HUES64 (cell line): ENCODE results near the gene NOP56.

Experiments used
- H3K27ac ChIP-seq: 2 replicates; pipeline ENCODE4 v1.7.0; 2013; ENCODE audit warnings: low read depth, low read length, inconsistent platforms
- H3K27me3 ChIP-seq: 2 replicates; pipeline ENCODE4 v1.6.1; 2013; ENCODE audit warnings: mild to moderate bottlenecking, low read length; ENCODE audit not compliant: insufficient read depth
- H3K36me3 ChIP-seq: 2 replicates; pipeline ENCODE4 v1.6.1; 2013; ENCODE audit warnings: mild to moderate bottlenecking, low read length; ENCODE audit not compliant: insufficient read depth
- H3K4me1 ChIP-seq: 2 replicates; pipeline ENCODE4 v1.6.1; 2013; ENCODE audit warnings: mild to moderate bottlenecking, low read length, moderate library complexity; ENCODE audit not compliant: insufficient read depth
- H3K4me3 ChIP-seq: 2 replicates; pipeline ENCODE4 v1.5.1; 2013; ENCODE audit warnings: mild to moderate bottlenecking, low read length, moderate library complexity
- H3K9ac ChIP-seq: 2 replicates; pipeline ENCODE4 v1.6.1; 2013; ENCODE audit warnings: mild to moderate bottlenecking, low read depth, low read length
- H3K9me3 ChIP-seq: 2 replicates; pipeline ENCODE4 v1.6.1; 2013; ENCODE audit warnings: low read depth, low read length; ENCODE audit not compliant: insufficient read depth
- WGBS: fragments of 150-250, 120-280 bp; methylation state at CpG from one replicate; pipeline ENCODE4 v1.1.7; 2013; ENCODE audit warnings: missing lambda C conversion rate; 5-methylcytosine and 5-hydroxymethylcytosine counted together

Gene NOP56

DNA sequence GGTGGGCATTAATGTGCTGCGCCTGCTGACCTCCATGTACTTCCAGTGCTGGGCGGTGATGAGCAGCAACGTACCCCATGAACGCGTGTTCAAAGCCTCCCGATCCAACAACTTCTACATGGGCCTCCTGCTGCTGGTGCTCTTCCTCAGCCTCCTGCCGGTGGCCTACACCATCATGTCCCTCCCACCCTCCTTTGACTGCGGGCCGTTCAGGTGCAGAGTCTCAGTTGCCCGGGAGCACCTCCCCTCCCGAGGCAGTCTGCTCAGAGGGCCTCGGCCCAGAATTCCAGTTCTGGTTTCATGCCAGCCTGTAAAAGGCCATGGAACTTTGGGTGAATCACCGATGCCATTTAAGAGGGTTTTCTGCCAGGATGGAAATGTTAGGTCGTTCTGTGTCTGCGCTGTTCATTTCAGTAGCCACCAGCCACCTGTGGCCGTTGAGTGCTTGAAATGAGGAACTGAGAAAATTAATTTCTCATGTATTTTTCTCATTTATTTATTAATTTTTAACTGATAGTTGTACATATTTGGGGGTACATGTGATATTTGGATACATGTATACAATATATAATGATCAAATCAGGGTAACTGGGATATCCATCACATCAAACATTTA is 35.2 kb upstream of the NOP56 start:
- Histone ChIP-seq H3K36me3 (no peaks in the 10 kb centered on the region), H3K27me3 (peaks cover 6% of the 10 kb centered on the region), H3K9ac (no peak overlapping the region), H3K27ac (no peak overlapping the region), H3K4me3 (no peak overlapping the region), H3K4me1 (no peaks in the 10 kb centered on the region), H3K9me3 (no peaks in the 10 kb centered on the region)
- WGBS: 85% methylated on average over 15 of the region's 16 CpGs

DNA sequence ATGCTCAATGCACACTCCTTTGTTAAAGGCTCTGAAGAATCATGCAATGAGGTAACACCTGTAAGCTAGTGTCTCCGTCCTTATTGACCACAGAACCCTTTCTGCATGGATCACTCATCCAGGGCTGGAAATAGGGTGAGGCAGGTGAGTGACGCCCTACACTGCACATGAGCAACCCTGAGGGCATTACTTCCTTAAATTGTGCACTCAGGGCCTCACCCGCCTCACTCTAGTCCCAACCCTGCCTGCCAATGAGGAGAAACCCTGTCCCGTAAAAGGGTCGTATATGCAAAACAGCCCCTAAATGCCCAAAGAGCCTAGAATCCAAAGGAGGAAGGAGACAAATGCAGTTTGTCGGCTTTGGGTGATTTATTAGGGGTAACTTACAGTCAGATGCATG is 33.6 kb upstream of the NOP56 start:
- 91% methylated on average over 6 of the region's 6 CpGs for WGBS

DNA sequence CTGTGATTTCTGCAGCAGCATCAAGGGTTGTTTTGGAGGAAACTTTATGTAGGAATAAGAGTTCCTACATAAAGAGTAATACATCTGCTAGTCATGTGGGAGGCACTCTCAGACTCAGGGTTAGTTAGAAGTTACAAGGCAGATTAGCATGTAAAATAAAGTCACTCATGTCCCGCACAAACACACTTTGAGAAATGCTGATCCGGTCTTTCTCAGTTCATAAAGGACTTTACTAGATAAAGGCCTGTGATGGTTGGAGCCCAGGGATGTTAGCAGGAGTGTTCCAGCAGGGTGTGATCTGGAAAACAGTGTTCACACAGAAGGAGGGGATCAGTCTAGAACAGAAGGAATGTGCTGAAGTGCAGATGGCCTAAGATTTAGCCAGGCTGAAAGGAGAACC is 33.1 kb upstream of the NOP56 start:
- Histone ChIP-seq H3K27ac (no peak overlapping the region), H3K4me1 (no peaks in the 10 kb centered on the region), H3K36me3 (no peaks in the 10 kb centered on the region), H3K4me3 (no peak overlapping the region), H3K27me3 (peaks cover 5% of the 10 kb centered on the region), H3K9me3 (no peaks in the 10 kb centered on the region), H3K9ac (no peak overlapping the region)
- 75% methylated on average over 2 of the region's 2 CpGs for WGBS

More for the DNA sequence above, 33.6 kb upstream of the NOP56 start:
- no peak overlapping the region for H3K27ac ChIP-seq
- H3K9me3 ChIP-seq: no peaks in the 10 kb centered on the region
- no peaks in the 10 kb centered on the region for H3K4me1 ChIP-seq
- no peak overlapping the region for H3K9ac ChIP-seq
- H3K4me3 ChIP-seq: no peak overlapping the region
- peaks cover 5% of the 10 kb centered on the region for H3K27me3 ChIP-seq
- no peaks in the 10 kb centered on the region for H3K36me3 ChIP-seq

DNA sequence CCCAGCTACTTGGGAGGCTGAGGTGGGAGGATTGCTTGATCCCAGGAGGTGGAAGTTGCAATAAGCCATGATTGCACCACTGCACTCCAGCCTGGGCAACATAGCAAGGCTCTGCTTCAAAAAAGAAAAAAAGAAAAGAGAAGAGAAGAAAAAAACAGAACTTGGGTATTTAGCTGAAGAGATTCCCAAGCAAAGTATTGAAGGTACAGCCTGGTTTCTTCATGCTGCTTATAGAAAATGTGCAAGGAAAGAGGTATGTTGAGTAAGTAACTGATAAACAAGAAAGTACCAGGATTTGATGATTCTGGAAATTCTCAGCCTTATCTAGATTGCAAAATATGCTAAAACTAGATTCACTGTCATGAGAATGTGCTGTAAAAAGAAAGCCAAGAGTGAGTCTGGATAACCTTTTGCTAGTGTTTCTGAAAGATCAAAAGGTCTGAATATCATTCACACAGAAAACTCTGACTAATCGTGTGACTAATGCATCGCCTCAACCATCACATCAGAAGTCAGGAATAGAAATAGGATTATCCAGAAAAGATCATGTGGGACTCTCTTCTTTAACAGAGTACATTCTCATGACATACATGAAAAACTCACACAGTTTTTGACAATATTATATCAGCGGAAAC is 32.4 kb upstream of the NOP56 start:
- Histone ChIP-seq H3K9me3 (no peaks in the 10 kb centered on the region), H3K27ac (no peak overlapping the region)

DNA sequence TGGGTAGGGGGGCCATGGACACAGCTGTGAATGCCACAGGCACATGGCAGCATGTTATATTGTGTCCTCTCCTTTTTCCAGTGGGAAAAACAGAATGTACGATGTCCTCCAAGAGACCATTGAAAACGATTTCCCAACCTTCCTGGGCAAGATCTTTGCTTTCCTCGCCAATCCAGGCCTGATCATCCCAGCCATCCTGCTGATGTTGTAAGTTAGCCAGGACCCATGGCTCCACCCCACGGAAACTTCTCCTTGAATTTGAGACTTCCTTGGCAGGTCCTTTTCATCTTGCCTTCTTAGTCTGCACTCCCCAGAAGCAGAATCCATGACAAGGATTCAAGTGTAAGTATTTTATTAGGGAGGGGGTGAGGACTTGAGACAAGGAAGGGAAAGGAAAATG is 28.2 kb upstream of the NOP56 start:
- Histone ChIP-seq H3K27ac (no peak overlapping the region), H3K4me1 (no peaks in the 10 kb centered on the region), H3K36me3 (no peaks in the 10 kb centered on the region), H3K27me3 (no peaks in the 10 kb centered on the region), H3K4me3 (no peak overlapping the region), H3K9me3 (no peaks in the 10 kb centered on the region), H3K9ac (no peak overlapping the region)
- WGBS: 88% methylated on average over 4 of the region's 4 CpGs

More for the DNA sequence above, 32.4 kb upstream of the NOP56 start:
- WGBS: 93% methylated on average over 3 of the region's 3 CpGs
- no peak overlapping the region for H3K9ac ChIP-seq
- no peaks in the 10 kb centered on the region for H3K36me3 ChIP-seq
- H3K4me1 ChIP-seq: no peaks in the 10 kb centered on the region
- H3K27me3 ChIP-seq: peaks cover 5% of the 10 kb centered on the region
- H3K4me3 ChIP-seq: no peak overlapping the region

DNA sequence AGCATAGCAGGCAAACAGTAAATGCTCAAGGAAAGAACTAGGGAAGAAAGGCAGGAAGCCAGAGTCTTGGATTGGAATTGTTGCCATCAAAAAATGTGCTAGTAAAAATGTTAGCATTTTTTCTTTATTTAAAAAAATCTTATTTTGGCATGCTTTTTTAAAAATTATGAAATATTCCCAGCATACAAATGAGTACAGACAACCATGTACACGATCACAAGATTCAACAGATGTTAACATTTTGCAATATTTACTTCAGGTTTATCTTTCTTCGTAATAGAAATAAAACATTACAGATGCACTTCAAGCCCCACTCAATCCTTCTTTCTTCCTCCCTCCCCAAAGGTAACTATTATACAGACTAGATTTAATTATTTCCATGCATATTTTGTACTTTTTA is 27.4 kb upstream of the NOP56 start:
- no peaks in the 10 kb centered on the region for H3K4me1 ChIP-seq
- H3K36me3 ChIP-seq: no peaks in the 10 kb centered on the region
- no peak overlapping the region for H3K27ac ChIP-seq
- 92% methylated on average over 2 of the region's 2 CpGs for WGBS
- no peaks in the 10 kb centered on the region for H3K9me3 ChIP-seq
- H3K27me3 ChIP-seq: no peaks in the 10 kb centered on the region
- H3K9ac ChIP-seq: no peak overlapping the region
- H3K4me3 ChIP-seq: no peak overlapping the region

DNA sequence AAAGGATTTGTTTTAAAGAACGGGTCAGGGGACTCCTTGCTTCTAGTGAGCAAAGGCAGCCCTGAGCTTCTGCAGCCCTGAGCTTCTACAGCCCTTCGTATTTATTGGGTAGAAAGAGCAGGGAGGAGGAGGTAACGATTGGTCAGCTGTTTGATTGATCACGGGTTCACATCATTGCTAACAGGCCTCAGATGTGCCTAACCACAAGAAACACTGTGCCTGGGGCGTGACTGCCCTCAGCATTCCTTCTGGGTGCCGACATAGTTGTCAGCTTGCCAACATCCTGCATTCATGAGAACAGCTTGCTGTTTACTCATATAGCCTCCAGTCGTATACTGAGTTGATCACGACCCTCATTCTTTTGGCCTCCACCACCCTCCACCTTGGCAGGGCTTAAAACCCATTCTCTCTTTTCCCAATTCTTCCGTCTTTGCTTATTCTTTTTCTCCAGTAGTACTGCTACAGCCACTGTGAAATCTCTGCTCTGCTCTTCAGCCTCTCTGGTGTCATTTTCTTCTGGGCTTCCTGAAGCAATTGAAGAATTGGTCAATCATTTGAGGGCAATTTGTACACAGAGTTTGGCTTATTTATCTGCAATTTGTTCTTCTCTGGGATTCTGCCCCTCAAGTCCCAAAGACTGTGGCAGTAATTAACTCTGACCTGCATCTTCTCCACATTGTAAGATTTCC is 25.4 kb upstream of the NOP56 start:
- Histone ChIP-seq H3K9me3 (no peaks in the 10 kb centered on the region), H3K9ac (no peak overlapping the region), H3K27ac (no peak overlapping the region), H3K4me1 (no peaks in the 10 kb centered on the region), H3K4me3 (no peak overlapping the region), H3K36me3 (no peaks in the 10 kb centered on the region), H3K27me3 (no peaks in the 10 kb centered on the region)
- 78% methylated on average over 9 of the region's 9 CpGs for WGBS

DNA sequence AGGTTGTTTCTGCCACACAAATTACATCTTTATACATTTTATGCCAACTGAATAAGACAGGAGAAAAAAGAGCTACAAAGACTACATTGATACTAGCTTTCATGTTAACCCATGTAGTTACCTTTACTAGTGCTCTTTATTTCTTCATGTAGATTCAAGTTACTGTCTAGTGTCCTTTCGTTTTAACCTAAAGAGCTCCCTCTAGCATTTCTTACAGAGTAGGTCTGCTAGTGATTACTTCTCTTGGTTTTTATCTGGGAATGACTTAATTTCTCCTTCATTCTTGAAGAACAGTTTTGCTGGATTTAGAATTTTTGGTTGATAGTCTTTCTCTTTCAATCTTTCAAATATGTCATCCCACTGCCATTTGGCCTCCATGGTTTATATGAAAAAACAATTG is 21.2 kb upstream of the NOP56 start:
- Histone ChIP-seq H3K9me3 (no peaks in the 10 kb centered on the region), H3K36me3 (no peaks in the 10 kb centered on the region), H3K27ac (no peak overlapping the region), H3K9ac (no peak overlapping the region), H3K4me1 (no peaks in the 10 kb centered on the region), H3K27me3 (peaks cover 8% of the 10 kb centered on the region; the same call in 1 of the 2 replicates), H3K4me3 (no peak overlapping the region)
- WGBS: 17% methylated on average over 1 of the region's 1 CpG

DNA sequence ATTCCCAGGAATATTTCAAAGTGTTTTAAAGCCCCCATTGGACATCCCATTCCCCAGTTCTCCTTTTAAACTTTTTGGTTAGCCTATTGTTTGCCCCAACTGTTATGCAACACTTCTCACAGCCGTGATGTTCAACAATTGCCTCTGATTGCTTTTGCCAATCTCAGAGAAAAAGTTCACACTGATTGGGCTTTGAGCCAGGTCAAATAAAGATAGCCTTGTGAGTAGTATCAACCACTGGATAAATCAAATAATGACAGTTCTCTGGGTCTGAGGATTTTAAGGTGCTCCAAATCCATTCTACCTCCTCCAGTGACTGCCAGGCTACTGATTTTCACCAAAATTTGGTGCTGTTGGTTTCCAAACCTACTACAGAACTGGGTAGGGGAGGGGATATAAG is 19.1 kb upstream of the NOP56 start:
- Histone ChIP-seq H3K4me3 (no peak overlapping the region), H3K27ac (no peak overlapping the region), H3K9me3 (no peaks in the 10 kb centered on the region), H3K9ac (no peak overlapping the region), H3K4me1 (no peaks in the 10 kb centered on the region), H3K27me3 (peaks cover 8% of the 10 kb centered on the region; the same call in 1 of the 2 replicates), H3K36me3 (no peaks in the 10 kb centered on the region)
- 42% methylated on average over 1 of the region's 1 CpG for WGBS

DNA sequence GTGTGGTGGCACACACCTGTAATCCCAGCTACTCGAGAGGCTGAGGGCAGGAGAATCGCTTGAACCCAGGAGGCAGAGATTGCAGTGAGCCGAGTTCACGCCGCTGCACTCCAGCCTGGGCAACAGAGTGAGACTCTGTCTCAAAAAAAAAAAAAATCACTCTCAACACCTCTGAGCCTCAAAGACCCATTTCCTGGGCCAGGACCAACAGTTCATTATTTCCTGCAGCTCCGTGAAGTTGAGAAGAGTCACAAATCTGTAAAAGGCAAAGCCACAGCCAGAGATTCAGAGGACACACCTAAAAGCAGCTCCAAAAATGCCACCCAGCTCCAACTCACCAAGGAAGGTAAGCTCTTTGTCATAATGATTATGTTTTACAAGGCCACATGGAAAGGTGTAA is 15.2 kb upstream of the NOP56 start:
- H3K27ac ChIP-seq: no peak overlapping the region
- H3K4me1 ChIP-seq: no peaks in the 10 kb centered on the region
- 87% methylated on average over 6 of the region's 6 CpGs for WGBS
- H3K27me3 ChIP-seq: peaks cover 8% of the 10 kb centered on the region; the same call in 1 of the 2 replicates
- H3K9me3 ChIP-seq: no peaks in the 10 kb centered on the region
- H3K4me3 ChIP-seq: no peak overlapping the region
- no peak overlapping the region for H3K9ac ChIP-seq
- no peaks in the 10 kb centered on the region for H3K36me3 ChIP-seq

DNA sequence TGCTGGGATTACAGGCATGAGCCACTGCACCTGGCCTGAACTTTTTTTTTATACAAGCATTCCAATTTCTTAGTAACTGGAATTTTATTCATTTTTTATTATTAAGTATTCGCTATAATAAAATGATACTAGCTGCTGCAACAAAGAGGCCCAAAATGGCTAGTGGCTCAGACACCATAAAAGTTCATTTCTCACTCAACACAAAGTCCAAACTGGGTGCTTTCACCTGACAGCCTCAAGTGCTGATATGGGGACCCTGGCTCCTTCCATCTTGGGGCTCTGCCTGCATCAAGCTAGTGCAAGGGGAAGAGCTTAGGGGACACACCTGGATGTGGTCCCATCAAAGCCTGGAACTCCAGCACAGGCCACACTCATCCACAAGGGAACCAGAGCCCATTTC is 12.2 kb upstream of the NOP56 start:
- no peaks in the 10 kb centered on the region for H3K4me1 ChIP-seq
- H3K27ac ChIP-seq: no peak overlapping the region
- no peak overlapping the region for H3K9ac ChIP-seq
- no peaks in the 10 kb centered on the region for H3K36me3 ChIP-seq
- no peaks in the 10 kb centered on the region for H3K9me3 ChIP-seq
- H3K27me3 ChIP-seq: 0 out of 2 replicates have a peak, but pooled peaks cover 2% of the 10 kb centered on the region
- 60% methylated on average over 1 of the region's 1 CpG for WGBS
- no peak overlapping the region for H3K4me3 ChIP-seq
